Epidermal melanocyte (primary cell): ENCODE results near the gene ZNF281.
"Not testable (repeated sequence)": the region's sequence is repeated elsewhere in the genome, so short reads cannot be mapped to it uniquely, and the experiment has no call there.

Experiments
- DNase-seq: peaks from one replicate; pipeline ENCODE4 v3.0.0; 2011; ENCODE audit warnings: low spot score; ENCODE audit not compliant: insufficient read length

ZNF281 gene, protein sequence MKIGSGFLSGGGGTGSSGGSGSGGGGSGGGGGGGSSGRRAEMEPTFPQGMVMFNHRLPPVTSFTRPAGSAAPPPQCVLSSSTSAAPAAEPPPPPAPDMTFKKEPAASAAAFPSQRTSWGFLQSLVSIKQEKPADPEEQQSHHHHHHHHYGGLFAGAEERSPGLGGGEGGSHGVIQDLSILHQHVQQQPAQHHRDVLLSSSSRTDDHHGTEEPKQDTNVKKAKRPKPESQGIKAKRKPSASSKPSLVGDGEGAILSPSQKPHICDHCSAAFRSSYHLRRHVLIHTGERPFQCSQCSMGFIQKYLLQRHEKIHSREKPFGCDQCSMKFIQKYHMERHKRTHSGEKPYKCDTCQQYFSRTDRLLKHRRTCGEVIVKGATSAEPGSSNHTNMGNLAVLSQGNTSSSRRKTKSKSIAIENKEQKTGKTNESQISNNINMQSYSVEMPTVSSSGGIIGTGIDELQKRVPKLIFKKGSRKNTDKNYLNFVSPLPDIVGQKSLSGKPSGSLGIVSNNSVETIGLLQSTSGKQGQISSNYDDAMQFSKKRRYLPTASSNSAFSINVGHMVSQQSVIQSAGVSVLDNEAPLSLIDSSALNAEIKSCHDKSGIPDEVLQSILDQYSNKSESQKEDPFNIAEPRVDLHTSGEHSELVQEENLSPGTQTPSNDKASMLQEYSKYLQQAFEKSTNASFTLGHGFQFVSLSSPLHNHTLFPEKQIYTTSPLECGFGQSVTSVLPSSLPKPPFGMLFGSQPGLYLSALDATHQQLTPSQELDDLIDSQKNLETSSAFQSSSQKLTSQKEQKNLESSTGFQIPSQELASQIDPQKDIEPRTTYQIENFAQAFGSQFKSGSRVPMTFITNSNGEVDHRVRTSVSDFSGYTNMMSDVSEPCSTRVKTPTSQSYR

DNA sequence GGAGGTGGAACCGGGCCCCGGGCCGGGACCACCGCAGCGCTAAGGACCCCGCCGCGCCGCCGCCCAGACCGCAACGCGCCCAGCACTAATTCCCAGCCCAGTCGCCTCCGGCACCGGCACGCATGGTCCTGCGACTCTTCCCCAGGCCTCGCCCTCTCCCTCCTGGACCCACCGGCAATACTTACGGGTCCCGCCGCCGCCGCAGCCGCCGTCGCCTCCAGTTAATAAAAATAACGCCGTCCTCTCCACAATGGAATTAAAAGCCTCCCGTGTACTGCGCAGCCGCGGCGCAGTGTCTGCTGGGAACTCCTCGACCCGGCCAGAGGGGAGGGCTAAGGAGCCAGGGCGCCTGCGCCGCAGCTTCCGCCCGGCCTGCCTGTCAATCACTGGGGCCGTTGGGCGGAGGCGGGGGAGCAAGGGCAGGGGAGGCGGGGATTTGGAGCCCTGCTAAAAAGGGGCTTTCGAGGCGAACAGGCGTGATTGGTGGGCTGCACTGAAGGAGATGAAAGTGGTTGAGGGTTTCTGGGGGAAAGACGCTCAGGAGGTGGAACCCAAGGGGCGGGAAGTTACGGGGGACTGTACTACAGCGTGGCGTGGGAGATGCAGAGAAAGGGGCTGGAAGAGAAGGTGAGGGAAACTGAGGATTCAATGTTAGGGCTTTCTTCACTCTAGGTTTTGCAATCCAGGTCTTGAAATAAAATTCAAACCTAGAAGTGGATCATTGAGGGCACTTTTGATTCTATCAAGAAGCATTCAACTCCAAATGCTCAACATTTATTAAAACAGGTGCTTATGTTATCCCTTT is at the start of gene ZNF281:
ZNF281 (minus strand) TSS at position 276 of the 805 bp plus-strand sequence. CDS start 331 bp downstream, outside the sequence.
- DNase-seq, result peak; percentile 94

DNA sequence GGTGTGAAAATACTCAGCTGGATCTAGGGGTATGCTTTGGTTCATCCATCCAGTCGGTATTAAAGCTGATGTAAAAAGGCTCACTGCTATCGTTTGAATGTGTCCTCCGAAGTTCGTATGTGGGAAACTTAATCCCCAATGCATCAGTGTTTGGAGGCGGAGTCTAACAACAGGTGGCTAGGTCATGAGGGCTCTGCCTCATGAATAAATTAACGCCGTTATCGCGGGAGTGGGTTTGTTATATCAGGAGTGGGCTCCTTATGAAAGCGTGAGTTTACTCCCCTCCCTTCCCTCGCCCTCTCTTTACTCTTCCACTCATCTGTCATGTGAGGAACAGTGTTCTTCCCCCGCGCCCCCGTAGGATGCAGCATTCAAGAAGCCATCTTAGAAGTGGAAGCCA is 48.9 kb upstream of the ZNF281 start:
- DNase-seq, result no peak

DNA sequence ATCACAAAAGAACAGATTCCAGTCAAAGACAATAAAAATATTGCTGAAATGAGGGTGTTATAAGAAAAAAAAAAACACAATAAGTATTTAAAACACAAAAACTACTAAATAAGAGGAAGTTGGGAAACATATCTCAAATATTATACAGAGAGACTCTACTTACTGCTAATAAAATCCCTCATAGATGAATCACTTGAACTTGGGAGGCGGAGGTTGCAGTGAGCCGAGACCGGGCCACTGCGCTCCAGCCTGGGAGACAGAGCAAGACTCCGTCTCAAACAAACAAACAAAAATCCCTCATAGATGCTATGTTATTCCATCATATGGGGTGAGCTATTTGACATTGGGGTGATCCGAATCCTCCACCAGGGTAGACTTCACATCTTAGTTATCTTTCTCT is 48.0 kb upstream of the ZNF281 start:
- no peak for DNase-seq

DNA sequence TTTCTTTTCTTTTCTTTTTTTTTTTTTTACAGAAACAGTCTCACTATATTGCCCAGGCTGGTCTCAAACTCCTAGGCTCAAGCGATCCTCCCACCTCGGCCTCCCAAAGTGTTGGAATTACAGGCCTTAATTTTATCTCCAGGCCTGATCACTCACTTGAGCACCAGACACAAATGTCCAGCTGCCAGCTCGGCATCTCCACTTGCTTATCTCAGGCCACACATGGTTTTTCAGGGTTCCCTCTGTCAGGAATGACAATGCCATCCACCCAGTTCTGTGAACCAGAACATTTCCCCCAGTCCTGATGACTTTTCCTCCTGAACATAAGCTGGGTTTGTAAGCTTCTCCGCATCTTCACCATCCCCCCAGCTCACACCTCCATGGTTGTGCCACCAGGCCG is 44.6 kb upstream of the ZNF281 start:
- DNase-seq, result no peak

DNA sequence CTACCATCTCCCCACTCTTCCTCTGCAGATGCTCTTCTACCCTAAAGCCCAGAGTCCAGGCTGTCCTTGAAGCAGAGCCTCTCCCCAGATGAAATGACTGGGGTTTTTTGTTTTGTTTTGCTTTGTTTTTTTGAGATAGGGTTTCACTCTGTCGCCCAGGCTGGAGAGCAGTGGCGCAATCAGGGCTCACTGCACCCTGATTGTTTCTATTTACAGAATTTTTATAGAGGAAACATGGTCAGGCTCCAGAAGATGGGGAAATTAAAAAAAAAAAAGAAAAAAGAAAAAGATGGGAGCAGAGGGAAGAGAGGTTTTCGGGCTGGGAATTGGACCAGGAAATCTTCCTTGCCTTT is 43.7 kb upstream of the ZNF281 start:
- DNase-seq, result no peak

DNA sequence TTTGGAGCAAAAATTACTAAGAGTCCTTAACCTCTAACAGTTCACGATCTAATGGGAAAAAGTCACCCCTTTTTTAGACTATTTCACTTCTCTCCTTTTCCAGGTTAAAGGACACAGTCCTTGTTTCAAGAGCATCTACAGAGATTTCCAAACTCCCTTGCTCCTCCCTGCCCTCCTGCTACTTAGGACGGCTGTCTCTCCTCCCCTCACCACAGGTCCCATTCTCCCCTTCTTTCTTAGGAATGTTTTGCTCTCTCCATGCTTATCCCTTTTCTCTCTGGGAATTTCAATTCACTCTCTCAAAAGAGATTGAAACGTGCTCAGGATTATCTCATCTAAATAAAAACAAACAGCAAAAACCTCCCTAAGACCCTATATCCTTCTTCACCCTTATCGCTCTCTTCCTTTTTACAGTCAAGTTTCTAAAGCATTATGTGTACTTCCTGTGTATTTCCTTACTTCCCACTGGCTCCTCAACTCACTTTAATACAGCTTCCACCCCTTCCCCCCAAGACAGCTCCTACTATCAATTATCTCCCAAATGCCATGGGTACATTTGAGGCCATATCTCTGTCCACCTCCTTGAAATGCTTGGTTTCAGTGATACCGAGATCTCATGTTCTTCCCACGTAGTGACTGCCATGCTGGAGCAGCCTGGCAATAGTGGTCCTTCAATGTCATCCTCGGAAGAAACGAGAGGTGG is 43.2 kb upstream of the ZNF281 start:
- no peak for DNase-seq

DNA sequence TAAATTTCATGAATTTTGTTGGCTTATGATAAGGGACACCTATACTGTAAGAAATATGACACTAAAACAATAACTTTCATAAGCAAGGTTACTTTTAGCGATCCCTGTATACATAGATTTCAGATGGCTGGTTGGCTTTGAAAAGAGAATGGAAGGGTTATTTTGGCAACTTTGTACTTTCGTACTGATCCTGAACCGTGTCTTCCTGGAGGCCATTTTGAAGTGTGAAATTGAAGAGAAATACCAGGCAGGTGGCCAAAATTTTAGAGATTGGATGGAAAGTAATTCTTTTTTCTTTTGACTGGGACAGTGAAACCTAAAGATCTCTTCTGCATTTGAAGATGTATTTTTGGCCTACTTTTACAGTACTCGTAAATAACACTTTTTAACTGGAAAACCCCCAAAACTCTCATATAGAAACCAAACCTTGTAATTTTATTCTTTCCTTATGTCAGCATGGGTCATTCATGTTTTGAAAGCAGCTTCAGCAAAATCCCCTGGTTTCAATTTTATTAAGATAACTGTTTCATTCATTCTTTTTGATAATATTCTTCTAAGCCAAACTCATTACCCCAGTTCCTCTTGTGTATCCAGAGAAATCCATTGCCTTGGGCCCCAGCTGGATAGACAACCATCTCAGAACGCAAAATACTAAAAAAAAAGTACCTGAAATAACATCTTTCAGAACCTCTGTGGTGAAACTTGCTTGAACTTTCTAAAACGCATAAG is 38.4 kb upstream of the ZNF281 start:
- no peak for DNase-seq

DNA sequence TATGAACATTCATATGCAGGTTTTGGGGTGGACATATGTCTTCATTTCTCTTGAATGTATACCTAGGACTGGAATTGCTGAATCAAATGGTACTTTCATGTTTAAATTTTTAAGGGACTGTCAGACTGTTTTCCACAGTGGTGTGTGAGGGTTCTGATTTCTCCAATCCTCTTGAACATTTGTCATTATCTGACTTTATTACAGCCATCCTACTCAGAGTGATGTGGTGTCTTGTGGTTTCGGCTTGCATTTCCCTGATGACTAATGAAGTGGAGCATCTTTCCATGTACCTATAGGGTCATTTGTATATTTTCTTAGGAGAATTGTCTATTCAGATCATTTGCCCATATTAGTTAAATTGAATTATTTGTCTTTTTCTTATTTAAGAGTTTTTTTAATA is 35.4 kb upstream of the ZNF281 start:
- no peak for DNase-seq

DNA sequence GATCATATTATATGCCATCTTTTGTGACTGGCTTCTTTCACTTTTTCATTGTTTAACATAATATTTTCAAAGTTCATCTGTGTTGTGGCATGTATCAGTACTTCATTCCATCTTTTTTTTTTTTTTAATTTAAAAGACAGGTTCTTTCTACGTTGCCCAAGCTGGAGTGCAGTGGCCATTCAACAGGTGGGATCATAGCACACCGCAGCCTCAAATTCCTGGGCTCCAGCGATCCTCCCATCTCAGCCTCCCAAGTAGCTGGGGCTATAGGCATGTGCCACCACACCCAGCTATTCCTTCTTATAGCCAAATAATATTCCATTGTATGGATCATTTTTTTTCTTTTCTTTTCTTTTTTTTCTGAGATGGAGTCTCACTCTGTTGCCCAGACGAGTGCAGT is 34.6 kb upstream of the ZNF281 start:
- no peak for DNase-seq

DNA sequence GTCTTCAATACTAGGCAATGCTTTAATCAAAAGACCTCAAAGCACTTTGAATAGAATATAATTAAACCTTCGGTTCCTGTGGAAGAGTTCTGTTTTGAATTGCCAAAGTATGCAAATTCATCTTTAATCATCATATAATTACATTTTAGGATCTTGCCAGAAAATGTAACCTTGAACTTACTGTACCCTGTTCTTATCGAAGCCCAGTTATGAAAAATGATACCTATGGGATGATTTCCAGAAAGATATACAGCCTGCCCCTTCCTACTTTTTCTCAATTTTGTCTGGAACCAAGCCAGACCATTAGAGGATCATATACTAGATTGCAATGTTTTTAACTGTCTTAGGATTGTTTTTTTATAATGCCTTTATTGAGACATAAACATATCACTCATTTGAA is 34.0 kb upstream of the ZNF281 start:
- no peak for DNase-seq

DNA sequence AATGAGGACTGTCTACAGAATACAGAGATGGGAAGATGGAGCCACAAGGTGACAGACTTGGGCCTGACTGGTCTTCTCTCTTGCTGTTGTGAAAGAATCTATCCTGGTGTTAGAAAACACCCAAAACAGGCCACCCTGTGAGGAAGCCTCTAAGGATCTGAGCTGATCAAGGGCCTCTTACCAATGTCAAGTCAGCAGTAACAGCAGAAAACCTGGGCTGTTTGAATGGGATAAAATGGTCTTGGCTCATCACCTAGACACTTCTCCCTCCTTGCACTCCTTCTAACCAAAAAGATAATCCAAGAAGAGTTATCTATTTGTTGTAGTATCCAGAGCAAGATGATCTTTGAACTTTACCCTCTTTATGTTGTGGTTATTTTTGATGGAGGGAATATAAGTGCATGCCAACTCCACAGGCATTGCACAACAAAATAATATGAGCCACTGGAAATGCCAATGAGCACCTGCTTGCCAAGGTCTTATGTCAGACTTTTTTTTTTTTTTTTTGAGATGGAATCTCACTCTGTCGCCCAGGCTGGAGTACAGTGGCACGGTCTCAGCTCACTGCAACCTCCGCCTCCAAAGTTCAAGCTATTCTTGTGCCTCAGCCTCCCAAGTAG is 32.8 kb upstream of the ZNF281 start:
- DNase-seq, result no peak

DNA sequence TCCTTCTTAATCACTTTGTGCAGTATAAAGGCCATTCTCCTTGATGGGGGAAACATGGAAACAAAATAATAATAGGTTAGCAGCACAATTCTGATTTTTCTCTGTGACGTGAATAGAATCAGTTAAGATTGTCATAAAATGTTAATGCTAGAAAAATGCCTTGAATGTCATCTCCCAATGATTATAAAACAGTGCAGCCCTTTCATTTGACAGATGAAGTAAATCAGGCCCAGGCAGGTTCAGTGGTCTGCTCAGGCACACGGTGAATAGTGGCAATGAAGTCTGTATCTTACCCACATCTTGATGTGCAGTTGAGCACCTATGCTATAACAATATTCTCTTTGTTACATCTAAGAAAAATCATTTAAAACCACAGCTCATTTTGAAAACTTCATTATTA is 32.2 kb upstream of the ZNF281 start:
- DNase-seq, result no peak

DNA sequence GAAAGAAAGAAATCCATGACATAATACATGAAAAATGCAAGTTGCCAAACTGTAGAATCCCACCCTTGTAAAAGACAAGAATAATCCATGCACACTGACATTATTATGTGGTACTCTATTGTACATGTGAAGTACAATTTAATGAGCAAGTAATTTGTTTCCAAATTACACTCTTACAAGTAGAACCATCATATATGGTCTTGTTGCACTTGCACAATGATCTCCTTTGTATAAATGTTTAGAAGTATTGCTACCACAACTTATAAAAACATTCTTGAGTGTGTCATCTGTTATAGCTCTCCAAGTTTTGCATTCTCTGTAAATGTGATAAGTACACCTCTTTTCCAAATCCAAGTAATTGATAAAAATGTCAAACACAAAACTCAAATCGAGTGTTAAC is 29.1 kb upstream of the ZNF281 start:
- DNase-seq, result no peak

DNA sequence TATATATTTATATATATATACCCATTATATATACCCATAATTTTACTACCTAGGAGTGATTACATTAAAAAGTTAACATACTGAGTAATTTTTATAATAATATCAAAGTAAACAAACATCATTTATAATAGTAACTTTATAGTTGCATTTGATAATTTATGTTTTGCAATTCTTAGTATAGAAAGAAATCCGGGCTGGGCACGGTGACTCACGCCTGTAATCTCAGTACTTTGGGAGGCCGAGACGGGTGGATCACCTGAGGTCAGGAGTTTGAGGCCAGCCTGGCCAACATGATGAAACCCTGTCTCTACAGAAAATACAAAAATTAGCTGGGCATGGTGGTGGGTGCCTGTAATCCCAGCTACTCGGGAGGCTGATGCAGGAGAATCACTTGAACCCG is 28.6 kb upstream of the ZNF281 start:
- not testable (repeated sequence) for DNase-seq

DNA sequence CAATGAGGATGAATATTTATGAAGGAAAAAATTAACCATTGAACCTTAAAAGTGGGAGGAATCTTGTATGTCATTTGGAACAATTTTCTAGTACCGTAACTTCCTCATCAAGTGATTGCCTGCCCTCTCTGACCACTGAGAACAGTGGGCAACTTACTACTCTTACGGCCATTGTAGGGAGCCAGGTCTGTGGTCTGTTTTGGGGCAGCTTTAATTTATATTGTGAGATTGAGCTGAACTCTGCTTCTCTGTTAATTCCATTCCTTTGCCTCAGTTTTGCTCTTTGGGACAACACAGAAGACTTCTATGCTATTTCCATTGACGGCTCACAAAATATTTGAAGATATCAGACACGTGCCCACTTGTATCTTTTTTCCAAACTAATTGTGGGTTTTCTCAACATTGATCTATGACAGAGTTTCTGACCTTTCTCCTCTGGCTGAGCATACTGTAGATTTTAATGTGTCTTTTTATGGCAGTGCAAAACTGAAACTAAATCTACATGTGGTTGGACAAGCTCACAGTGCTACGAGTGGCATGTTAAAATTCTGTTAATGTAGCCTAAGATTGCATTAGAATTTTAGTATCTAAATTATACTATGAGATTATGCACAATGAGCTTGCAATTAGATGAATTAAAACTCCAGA is 27.8 kb upstream of the ZNF281 start:
- DNase-seq, result no peak

DNA sequence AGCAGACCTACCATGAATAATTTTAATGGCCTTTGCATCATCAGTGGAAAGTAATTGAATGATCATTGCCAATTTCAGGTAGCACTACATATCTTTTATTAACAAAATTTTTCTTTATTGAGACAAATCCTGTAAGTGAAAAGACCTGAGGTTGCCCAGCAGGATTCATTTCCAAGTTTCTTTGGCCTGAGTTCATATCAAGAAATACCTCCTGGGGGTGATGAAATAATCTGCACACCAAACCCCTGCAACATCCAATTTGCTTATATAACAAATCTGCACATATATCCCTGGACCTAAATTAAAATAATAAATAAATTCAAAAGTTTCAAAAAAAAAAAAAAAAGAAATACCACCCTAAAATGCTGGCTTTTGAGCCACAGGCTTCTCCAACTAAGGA is 27.3 kb upstream of the ZNF281 start:
- DNase-seq, result no peak

DNA sequence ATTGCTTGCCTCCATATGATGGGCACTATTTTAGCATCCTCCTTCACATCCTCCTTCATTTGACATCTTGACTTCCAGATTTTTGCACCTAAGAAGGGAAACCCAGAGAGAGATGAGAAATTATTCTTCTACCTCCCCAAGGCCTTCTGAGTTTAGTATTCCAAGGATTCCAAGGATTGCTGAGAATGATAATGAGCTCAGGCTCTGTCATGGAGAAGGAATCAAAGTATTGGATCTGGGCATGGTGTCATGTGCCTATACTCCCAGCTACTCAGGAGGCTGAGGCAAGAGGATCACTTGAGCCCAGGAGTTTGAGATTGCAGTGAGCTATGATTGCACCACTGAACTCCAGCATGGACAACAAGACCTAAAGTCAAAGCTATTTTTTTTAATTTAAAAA is 26.6 kb upstream of the ZNF281 start:
- no peak for DNase-seq

DNA sequence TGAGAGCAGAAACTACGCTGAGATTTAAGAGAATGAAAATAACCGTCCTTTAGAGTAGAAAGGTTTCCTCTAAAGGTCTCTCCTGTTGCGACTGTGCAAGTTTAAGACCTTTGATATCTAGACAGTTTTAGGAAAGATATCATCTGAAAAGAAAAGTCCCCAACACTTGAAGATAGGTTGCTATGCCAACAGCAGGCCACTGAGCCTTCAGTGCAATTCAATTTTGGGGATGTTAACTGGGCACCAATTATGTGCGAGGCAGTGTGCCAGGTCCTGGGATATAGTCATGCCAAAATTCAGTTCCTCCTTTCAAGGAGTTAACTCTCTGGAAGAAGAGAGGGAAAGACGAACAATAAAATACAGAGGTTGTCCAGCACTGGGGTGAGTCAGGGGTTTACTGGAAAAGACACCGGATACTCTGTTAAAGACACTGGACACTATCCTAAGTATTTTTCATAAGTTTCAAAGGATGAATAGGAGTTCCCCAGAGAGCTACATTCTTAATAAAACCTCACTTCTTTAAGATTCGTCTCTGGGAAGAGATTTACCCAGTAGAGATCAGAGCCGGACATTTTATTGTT is 25.5 kb upstream of the ZNF281 start:
- no peak for DNase-seq

DNA sequence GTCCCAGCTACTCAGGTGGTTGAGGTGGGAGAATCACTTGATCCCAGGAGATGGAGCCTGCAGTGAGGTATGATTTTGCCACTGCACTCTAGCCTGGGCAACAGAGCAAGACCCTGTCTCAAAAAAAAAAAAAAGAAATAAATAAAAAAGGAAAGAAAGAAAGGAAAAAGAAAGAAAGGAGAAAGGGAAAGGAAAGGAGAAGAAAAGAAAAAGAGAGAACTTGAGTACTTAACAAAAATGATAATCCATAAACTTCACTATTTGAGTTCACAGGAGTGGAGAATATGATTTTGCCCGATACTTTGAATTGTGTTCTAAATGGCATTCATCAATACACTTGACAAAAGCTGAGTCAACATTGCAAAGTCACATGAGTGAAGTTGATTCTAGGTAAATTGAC is 23.8 kb upstream of the ZNF281 start:
- DNase-seq, result no peak
